ENCODE results near the gene LARP1B. TPM values are rescaled to one million over a fixed set of nuclear protein-coding genes. Genes with fewer than 3 reads are reported as not detected.

LARP1B gene
- total RNA-seq, 1 experiment from 2014 or later = 31.1 TPM

GRCh38 chr4:128220286-128221235 lies 159.4 kb downstream of the LARP1B start:
- ChIA-PET POLR2A (no interaction called here), RAD21 (ENCODE audit: low non-redundant PET in 1 of 2, low total read pairs in 2 of 2, uncharacterized antibody in 2 of 2, unreplicated experiment in 2 of 2) (interaction anchor here in 1 of 2 experiments (1.0 kb wide), 1 partner anchor 11 kb away, joined by 4 read pairs; no protein-coding TSS in a partner anchor), CTCF (interaction anchor here (0.6 to 3.0 kb wide), 6 partner anchors 12 to 495 kb away, joined by 3 to 19 read pairs (median 4); no protein-coding TSS in a partner anchor)
- peak; percentile 36 for DNase-seq (ENCODE audit: low read depth, low spot score)
- no TSS peak for BruUV-seq (replicated peaks)
- Histone ChIP-seq H3K9ac (ENCODE audit: low read length) (no peak overlapping the region), H3K9me2 (ENCODE audit: insufficient read depth) (no peaks in the 10 kb centered on the region), H4K20me1 (ENCODE audit: insufficient read depth) (no peaks in the 10 kb centered on the region), H3K79me2 (ENCODE audit: insufficient read depth, low read length) (no peaks in the 10 kb centered on the region), H3K9me3 (ENCODE audit: control insufficient read depth in 1 of 2, insufficient read depth in 1 of 2, low read depth in 1 of 2, low read length in 2 of 2) (no peaks in the 10 kb centered on the region), H2AFZ (ENCODE audit: low read depth, low read length, poor library complexity, severe bottlenecking) (no peak overlapping the region), H3K4me2 (ENCODE audit: low read length) (peak overlapping the region; percentile 14; the same call in 1 of the 2 replicates), H3K27me3 (ENCODE audit: insufficient read depth, low read length) (no peaks in the 10 kb centered on the region), H3K36me3 (ENCODE audit: control insufficient read depth in 1 of 2, insufficient read depth in 2 of 2, low read length in 2 of 2) (no peaks in the 10 kb centered on the region), H3K4me3 (replicated peaks in 1 of 2; ENCODE audit: low read depth in 1 of 2, low read length in 2 of 2) (no peak overlapping the region), H3K27ac (ENCODE audit: low read depth, low read length) (no peak overlapping the region), H3K4me1 (ENCODE audit: control insufficient read depth in 1 of 2, insufficient read depth in 2 of 2, low read length in 2 of 2) (peaks cover 5 to 7% of the 10 kb centered on the region in 2 experiments; a peak in 3 of 4 replicates)
- intact Hi-C loops (cut with micrococcal nuclease) = loop anchor here (2.0 to 10.0 kb wide), 2 partner anchors 152 to 616 kb away; no protein-coding TSS in a partner anchor
- peak; percentile 89 for ATAC-seq
- TF ChIP-seq CTCF (IDR thresholded peaks at IDR 0.05 in 2 of 3, conservative IDR thresholded peaks at IDR 0.05 in 1 of 3; ENCODE audit: borderline replicate concordance in 1 of 3, insufficient read depth in 1 of 3, low read depth in 2 of 3, low read length in 2 of 3) = peak; percentile 24 to 54 (median 52); a peak in 4 of 6 replicates
- peak; percentile 70 for TF ChIP-seq RAD21 (IDR thresholded peaks at IDR 0.05; ENCODE audit: low read depth)
- TF ChIP-seq EGR1 (IDR thresholded peaks at IDR 0.05; ENCODE audit: low read depth) = no peak

- H3K36me3 ChIP-seq (ENCODE audit: control insufficient read depth in 1 of 2, insufficient read depth in 2 of 2, low read length in 2 of 2) = no peaks in the 10 kb centered on the region
- CTCF ChIA-PET = interaction anchor here (0.6 to 3.0 kb wide), 2 partner anchors 152 to 496 kb away, joined by 3 to 19 read pairs; no protein-coding TSS in a partner anchor
- no peaks in the 10 kb centered on the region for H3K27me3 ChIP-seq (ENCODE audit: insufficient read depth, low read length)
- ATAC-seq (no peak), DNase-seq (ENCODE audit: low read depth, low spot score) (no peak)
- no peak overlapping the region for H3K9ac ChIP-seq (ENCODE audit: low read length)
- H2AFZ ChIP-seq (ENCODE audit: low read depth, low read length, poor library complexity, severe bottlenecking) = no peak overlapping the region
- no peaks in the 10 kb centered on the region for H4K20me1 ChIP-seq (ENCODE audit: insufficient read depth)
- POLR2A ChIA-PET = no interaction called here
- H3K4me1 ChIP-seq (ENCODE audit: control insufficient read depth in 1 of 2, insufficient read depth in 2 of 2, low read length in 2 of 2) = peaks cover 5 to 7% of the 10 kb centered on the region in 2 experiments; a peak in 3 of 4 replicates
- H3K4me3 ChIP-seq (replicated peaks in 1 of 2; ENCODE audit: low read depth in 1 of 2, low read length in 2 of 2) = no peak overlapping the region
- intact Hi-C loops (cut with micrococcal nuclease) = loop anchor here (2.0 to 10.0 kb wide), 2 partner anchors 153 to 617 kb away; no protein-coding TSS in a partner anchor
- no peaks in the 10 kb centered on the region for H3K79me2 ChIP-seq (ENCODE audit: insufficient read depth, low read length)
- H3K4me2 ChIP-seq (ENCODE audit: low read length) = no peak overlapping the region
- no TSS peak for BruUV-seq (replicated peaks)
- no peaks in the 10 kb centered on the region for H3K9me2 ChIP-seq (ENCODE audit: insufficient read depth)
- H3K27ac ChIP-seq (ENCODE audit: low read depth, low read length) = no peak overlapping the region
- no peaks in the 10 kb centered on the region for H3K9me3 ChIP-seq (ENCODE audit: control insufficient read depth in 1 of 2, insufficient read depth in 1 of 2, low read depth in 1 of 2, low read length in 2 of 2)
- RAD21 ChIA-PET (ENCODE audit: low non-redundant PET in 1 of 2, low total read pairs in 2 of 2, uncharacterized antibody in 2 of 2, unreplicated experiment in 2 of 2) = no interaction called here
- no peak for TF ChIP-seq REST (IDR thresholded peaks at IDR 0.05; ENCODE audit: low read depth)
- TF ChIP-seq RAD21 (IDR thresholded peaks at IDR 0.05; ENCODE audit: low read depth) = no peak
- TF ChIP-seq POLR2A (IDR thresholded peaks at IDR 0.05; ENCODE audit: borderline replicate concordance, extremely low read depth, insufficient read depth, insufficient read length) = no peak
- no peak for TF ChIP-seq ZBTB33 (IDR thresholded peaks at IDR 0.05; ENCODE audit: extremely low read depth, insufficient replicate concordance, low read length)
- TF ChIP-seq ATF3 (IDR thresholded peaks at IDR 0.05) = no peak
- no peak for TF ChIP-seq CBX3 (IDR thresholded peaks at IDR 0.05; ENCODE audit: low read depth)
These were observed 160.5 kb downstream of the LARP1B start for GRCh38 chr4:128221586-128221985.
